HCT116 (cell line): ENCODE measurements around the gene PCGF2. TPM values are rescaled to one million over a fixed set of nuclear protein-coding genes. Genes with fewer than 3 reads are reported as not detected.
"Not testable (repeated sequence)": the region's sequence is repeated elsewhere in the genome, so short reads cannot be mapped to it uniquely, and the experiment has no call there.

Experiments used
- ATAC-seq: fragments of 200-7000 bp; cut with Tn5 transposase; 2 replicates; pipeline ENCODE4 v1.9.1; 2020; ENCODE audit warnings: mild to moderate bottlenecking, moderate library complexity
- BruUV-seq: library from RNA; stranded (reverse); fragments of 400-500 nt; replicated peaks from 2 replicates; lab custom pipeline; 2021; lab: Mats Ljungman, UMichigan
- CTCF ChIA-PET: fragments of 300-600 bp; sonication (Branson Sonifier 250); formaldehyde crosslinking; loops from one replicate; lab custom pipeline; 2021; ENCODE audit warnings: antibody characterized with exemption; lab: Charles Lee
- POLR2A ChIA-PET: fragments of 300-600, 350-600 bp; sonication (Branson Sonifier 250); formaldehyde crosslinking; loops from one replicate; lab custom pipeline; 2021; ENCODE audit warnings: antibody characterized with exemption; lab: Charles Lee
- RAD21 ChIA-PET, 2 experiments: fragments of 300-600 bp; sonication (Branson Sonifier 250); formaldehyde crosslinking; loops; one replicate each; lab custom pipeline; 2023; ENCODE audit warnings: low total read pairs in 2 of 2; ENCODE audit not compliant: uncharacterized antibody in 2 of 2, unreplicated experiment in 2 of 2, low non-redundant PET in 1 of 2; lab: Charles Lee
- DNase-seq: peaks from one replicate; pipeline ENCODE4 v3.0.0-alpha.2; 2010; ENCODE audit warnings: low read depth, low spot score
- H2AFZ ChIP-seq: fragments of 200-600 bp; shearing (Covaris generic), sonication (generic); 2 replicates; pipeline ENCODE4 v1.6.1; 2017; ENCODE audit warnings: low read depth, mixed run types, mixed read lengths, antibody characterized with exemption, low read length; ENCODE audit not compliant: poor library complexity, severe bottlenecking
- H3K27ac ChIP-seq: 2 replicates; pipeline ENCODE4 v1.5.1; 2012; ENCODE audit warnings: low read depth, low read length
- H3K27me3 ChIP-seq: fragments of 200-600 bp; sonication (generic); 2 replicates; pipeline ENCODE4 v1.6.1; 2016; ENCODE audit warnings: mixed run types, low read length, mixed read lengths; ENCODE audit not compliant: insufficient read depth
- H3K36me3 ChIP-seq, 2 experiments: fragments of 200-500 bp in 1 of 2; fragments of 200-600 bp in 1 of 2; sonication (Bioruptor generic) in 1 of 2; sonication (generic) in 1 of 2; 2 replicates each; pipeline versions ENCODE4 v1.5.1 to v1.6.1; 2014 to 2016; ENCODE audit warnings: low read length in 2 of 2, inconsistent platforms in 1 of 2, mixed read lengths in 1 of 2, mixed run types in 1 of 2; ENCODE audit not compliant: insufficient read depth in 2 of 2, control insufficient read depth in 1 of 2
- H3K4me1 ChIP-seq, 2 experiments: fragments of 200-600 bp in 1 of 2; sonication (generic) in 1 of 2; 2 replicates each; pipeline versions ENCODE4 v1.5.1 to v1.6.1; 2012 to 2017; ENCODE audit warnings: low read length in 2 of 2, inconsistent platforms in 1 of 2, mild to moderate bottlenecking in 1 of 2, mixed read lengths in 1 of 2, mixed run types in 1 of 2, moderate library complexity in 1 of 2; ENCODE audit not compliant: insufficient read depth in 2 of 2, control insufficient read depth in 1 of 2
- H3K4me2 ChIP-seq: fragments of 200-600 bp; sonication (generic); 2 replicates; pipeline ENCODE4 v1.6.1; 2017; ENCODE audit warnings: mixed run types, low read length, mixed read lengths
- H3K4me3 ChIP-seq, 2 experiments: fragments of 200-600 bp in 1 of 2; sonication (generic) in 1 of 2; replicated peaks in 1 of 2; 2 replicates each; pipeline ENCODE4 v1.5.1; 2011 to 2016; ENCODE audit warnings: low read length in 2 of 2, control low read depth in 1 of 2, low read depth in 1 of 2, mild to moderate bottlenecking in 1 of 2, mixed read lengths in 1 of 2, mixed run types in 1 of 2
- H3K79me2 ChIP-seq: fragments of 200-600 bp; sonication (generic); 2 replicates; pipeline ENCODE4 v1.6.1; 2017; ENCODE audit warnings: mild to moderate bottlenecking, mixed run types, low read length, moderate library complexity, mixed read lengths; ENCODE audit not compliant: insufficient read depth
- H3K9ac ChIP-seq: fragments of 200-600 bp; sonication (generic); 2 replicates; pipeline ENCODE4 v1.6.1; 2016; ENCODE audit warnings: low read length, mixed read lengths
- H3K9me2 ChIP-seq: fragments of 200-600 bp; sonication (generic), shearing (Covaris generic); 2 replicates; pipeline ENCODE4 v1.6.1; 2017; ENCODE audit warnings: mixed run types, mild to moderate bottlenecking, moderate library complexity; ENCODE audit not compliant: insufficient read depth
- H3K9me3 ChIP-seq, 2 experiments: fragments of 200-500 bp in 1 of 2; fragments of 200-600 bp in 1 of 2; sonication (Bioruptor generic) in 1 of 2; sonication (generic) in 1 of 2; 2 replicates each; pipeline ENCODE4 v1.6.1; 2014 to 2017; ENCODE audit warnings: low read length in 2 of 2, mixed read lengths in 2 of 2, inconsistent platforms in 1 of 2, low read depth in 1 of 2, mild to moderate bottlenecking in 1 of 2, mixed run types in 1 of 2, moderate library complexity in 1 of 2; ENCODE audit not compliant: control insufficient read depth in 1 of 2, insufficient read depth in 1 of 2
- H4K20me1 ChIP-seq: fragments of 200-600 bp; sonication (generic), shearing (Covaris generic); 2 replicates; pipeline ENCODE4 v1.6.1; 2017; ENCODE audit warnings: mixed run types, mild to moderate bottlenecking, moderate library complexity; ENCODE audit not compliant: insufficient read depth
- CBX3 ChIP-seq: IDR thresholded peaks from 2 replicates; pipeline ENCODE4 v1.6.1; 2012; ENCODE audit warnings: low read depth
- ELF1 ChIP-seq: IDR thresholded peaks from 2 replicates; pipeline ENCODE4 v1.6.1; 2012; ENCODE audit warnings: low read depth, borderline replicate concordance
- JUND ChIP-seq: IDR thresholded peaks from 2 replicates; pipeline ENCODE4 v1.6.1; 2012
- MAX ChIP-seq: IDR thresholded peaks from 2 replicates; pipeline ENCODE4 v1.6.1; 2012
- SRF ChIP-seq: IDR thresholded peaks from 2 replicates; pipeline ENCODE4 v1.6.1; 2012; ENCODE audit warnings: low read depth
- ZBTB33 ChIP-seq: IDR thresholded peaks from 2 replicates; pipeline ENCODE4 v1.6.1; 2011; ENCODE audit warnings: mild to moderate bottlenecking, low read length, moderate library complexity; ENCODE audit not compliant: insufficient replicate concordance; ENCODE audit errors: extremely low read depth
- ZFX ChIP-seq: fragments of 450-650 bp; IDR thresholded peaks from 2 replicates; pipeline ENCODE4 v1.6.1; 2017
- ZNF274 ChIP-seq: fragments of 200-500 bp; sonication (Bioruptor generic); IDR thresholded peaks from 2 replicates; pipeline ENCODE4 v1.6.1; 2014; ENCODE audit warnings: mild to moderate bottlenecking, low read depth, low read length, inconsistent platforms
- intact Hi-C: fragments of 100-400 bp; cut with micrococcal nuclease; formaldehyde crosslinking; loops from 2 replicates; pipeline ENCODE4 v1.10.0; 2022
- total RNA-seq: library from RNA; stranded (reverse); gene quantifications from one replicate; pipeline ENCODE4 v1.2.1, GENCODE V29; 2021; ENCODE audit not compliant: unreplicated experiment
- TF ChIP-seq, protein P1 (sequence below): IDR thresholded peaks from 2 replicates; pipeline ENCODE4 v1.6.1; 2012; ENCODE audit warnings: low read depth

Gene PCGF2
- total RNA-seq, 1 experiment from 2014 or later = 64.6 TPM

DNA sequence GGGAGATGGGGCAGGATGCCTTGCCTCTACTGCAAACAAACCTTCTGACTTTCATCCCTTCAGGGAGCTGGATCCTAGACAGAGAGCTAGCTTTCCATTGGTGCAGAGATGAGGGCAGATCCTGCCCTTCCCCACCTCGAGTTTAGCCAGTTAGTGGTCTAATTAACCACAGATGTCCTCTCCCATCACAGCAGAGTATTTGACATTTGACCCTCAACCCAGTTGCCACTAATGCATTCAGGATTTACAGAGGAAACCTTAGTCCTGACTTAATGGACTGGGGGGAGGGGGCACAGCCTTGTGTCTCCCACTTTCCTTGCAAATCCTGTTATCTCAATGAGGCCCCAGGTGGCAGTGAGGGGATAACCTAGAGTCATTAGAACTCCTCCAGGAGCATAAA, 41.0 kb upstream of the PCGF2 start:
- no peaks in the 10 kb centered on the region for H4K20me1 ChIP-seq
- peaks cover 8 to 13% of the 10 kb centered on the region in 2 experiments; a peak in 3 of 4 replicates for H3K36me3 ChIP-seq
- H3K9me3 ChIP-seq = no peaks in the 10 kb centered on the region
- H3K79me2 ChIP-seq = peaks cover 23% of the 10 kb centered on the region
- intact Hi-C loops = no loop called here
- no TSS peak for BruUV-seq
- CTCF ChIA-PET = no interaction called here
- TF ChIP-seq ELF1 (no peak), MAX (no peak), SRF (no peak), ZFX (no peak), ZNF274 (no peak), CBX3 (no peak), JUND (no peak), ZBTB33 (no peak)
- TF ChIP-seq, protein P1, sequence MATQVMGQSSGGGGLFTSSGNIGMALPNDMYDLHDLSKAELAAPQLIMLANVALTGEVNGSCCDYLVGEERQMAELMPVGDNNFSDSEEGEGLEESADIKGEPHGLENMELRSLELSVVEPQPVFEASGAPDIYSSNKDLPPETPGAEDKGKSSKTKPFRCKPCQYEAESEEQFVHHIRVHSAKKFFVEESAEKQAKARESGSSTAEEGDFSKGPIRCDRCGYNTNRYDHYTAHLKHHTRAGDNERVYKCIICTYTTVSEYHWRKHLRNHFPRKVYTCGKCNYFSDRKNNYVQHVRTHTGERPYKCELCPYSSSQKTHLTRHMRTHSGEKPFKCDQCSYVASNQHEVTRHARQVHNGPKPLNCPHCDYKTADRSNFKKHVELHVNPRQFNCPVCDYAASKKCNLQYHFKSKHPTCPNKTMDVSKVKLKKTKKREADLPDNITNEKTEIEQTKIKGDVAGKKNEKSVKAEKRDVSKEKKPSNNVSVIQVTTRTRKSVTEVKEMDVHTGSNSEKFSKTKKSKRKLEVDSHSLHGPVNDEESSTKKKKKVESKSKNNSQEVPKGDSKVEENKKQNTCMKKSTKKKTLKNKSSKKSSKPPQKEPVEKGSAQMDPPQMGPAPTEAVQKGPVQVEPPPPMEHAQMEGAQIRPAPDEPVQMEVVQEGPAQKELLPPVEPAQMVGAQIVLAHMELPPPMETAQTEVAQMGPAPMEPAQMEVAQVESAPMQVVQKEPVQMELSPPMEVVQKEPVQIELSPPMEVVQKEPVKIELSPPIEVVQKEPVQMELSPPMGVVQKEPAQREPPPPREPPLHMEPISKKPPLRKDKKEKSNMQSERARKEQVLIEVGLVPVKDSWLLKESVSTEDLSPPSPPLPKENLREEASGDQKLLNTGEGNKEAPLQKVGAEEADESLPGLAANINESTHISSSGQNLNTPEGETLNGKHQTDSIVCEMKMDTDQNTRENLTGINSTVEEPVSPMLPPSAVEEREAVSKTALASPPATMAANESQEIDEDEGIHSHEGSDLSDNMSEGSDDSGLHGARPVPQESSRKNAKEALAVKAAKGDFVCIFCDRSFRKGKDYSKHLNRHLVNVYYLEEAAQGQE = no peak
- DNase-seq = no peak
- RAD21 ChIA-PET = no interaction called here
- H3K27ac ChIP-seq = no peak overlapping the region
- no peaks in the 10 kb centered on the region for H3K27me3 ChIP-seq
- POLR2A ChIA-PET = no interaction called here
- no peak overlapping the region for H3K4me3 ChIP-seq
- H3K9me2 ChIP-seq = no peaks in the 10 kb centered on the region
- no peak for ATAC-seq
- no peaks in the 10 kb centered on the region for H3K4me1 ChIP-seq
- H2AFZ ChIP-seq = no peak overlapping the region
- no peak overlapping the region for H3K4me2 ChIP-seq
- H3K9ac ChIP-seq = no peak overlapping the region

GRCh38 chr17:38787999-38788398, 39.9 kb upstream of the PCGF2 start:
- Histone ChIP-seq H3K36me3 (peaks cover 11 to 22% of the 10 kb centered on the region in 2 experiments; a peak in 3 of 4 replicates), H3K79me2 (peaks cover 16% of the 10 kb centered on the region)
- H4K20me1 ChIP-seq, DNase-seq, H3K9ac ChIP-seq, H3K9me3 ChIP-seq, RAD21 ChIA-PET, ATAC-seq, H3K4me2 ChIP-seq, H3K27me3 ChIP-seq, H3K9me2 ChIP-seq, CTCF ChIA-PET, H3K4me1 ChIP-seq, intact Hi-C loops, BruUV-seq, H3K4me3 ChIP-seq, H2AFZ ChIP-seq, POLR2A ChIA-PET, H3K27ac ChIP-seq: not testable (repeated sequence)
